GM12872 (cell line): ENCODE results near the gene PCNT.

Experiments
- TF ChIP-seq, protein P1 (sequence below): IDR thresholded peaks from 3 replicates; pipeline ENCODE4 v1.5.1; 2011; ENCODE audit warnings: low read depth, mild to moderate bottlenecking, low read length, moderate library complexity; ENCODE audit not compliant: insufficient read depth

PCNT gene

GRCh38 chr21:46428987-46429710, 105.2 kb downstream of the PCNT start:
- TF ChIP-seq, protein P1, sequence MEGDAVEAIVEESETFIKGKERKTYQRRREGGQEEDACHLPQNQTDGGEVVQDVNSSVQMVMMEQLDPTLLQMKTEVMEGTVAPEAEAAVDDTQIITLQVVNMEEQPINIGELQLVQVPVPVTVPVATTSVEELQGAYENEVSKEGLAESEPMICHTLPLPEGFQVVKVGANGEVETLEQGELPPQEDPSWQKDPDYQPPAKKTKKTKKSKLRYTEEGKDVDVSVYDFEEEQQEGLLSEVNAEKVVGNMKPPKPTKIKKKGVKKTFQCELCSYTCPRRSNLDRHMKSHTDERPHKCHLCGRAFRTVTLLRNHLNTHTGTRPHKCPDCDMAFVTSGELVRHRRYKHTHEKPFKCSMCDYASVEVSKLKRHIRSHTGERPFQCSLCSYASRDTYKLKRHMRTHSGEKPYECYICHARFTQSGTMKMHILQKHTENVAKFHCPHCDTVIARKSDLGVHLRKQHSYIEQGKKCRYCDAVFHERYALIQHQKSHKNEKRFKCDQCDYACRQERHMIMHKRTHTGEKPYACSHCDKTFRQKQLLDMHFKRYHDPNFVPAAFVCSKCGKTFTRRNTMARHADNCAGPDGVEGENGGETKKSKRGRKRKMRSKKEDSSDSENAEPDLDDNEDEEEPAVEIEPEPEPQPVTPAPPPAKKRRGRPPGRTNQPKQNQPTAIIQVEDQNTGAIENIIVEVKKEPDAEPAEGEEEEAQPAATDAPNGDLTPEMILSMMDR = no peak

GRCh38 chr21:46429754-46430681, 106.1 kb downstream of the PCNT start:
- TF ChIP-seq, protein P1 = no peak

DNA sequence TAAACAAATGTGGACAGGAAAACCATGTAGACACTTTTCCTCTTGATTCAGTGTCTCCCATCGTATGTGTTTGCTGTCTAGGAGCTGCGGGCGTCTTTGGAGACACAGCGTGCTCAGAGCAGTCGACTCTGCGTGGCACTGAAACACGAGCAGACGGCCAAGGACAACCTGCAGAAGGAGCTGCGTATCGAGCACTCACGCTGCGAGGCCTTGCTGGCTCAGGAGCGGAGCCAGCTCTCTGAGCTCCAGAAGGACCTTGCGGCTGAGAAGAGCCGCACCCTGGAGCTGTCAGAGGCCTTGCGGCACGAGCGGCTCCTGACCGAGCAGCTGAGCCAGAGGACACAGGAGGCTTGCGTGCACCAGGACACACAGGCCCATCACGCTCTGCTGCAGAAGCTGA, 107.5 kb downstream of the PCNT start:
- TF ChIP-seq, protein P1 = no peak

DNA sequence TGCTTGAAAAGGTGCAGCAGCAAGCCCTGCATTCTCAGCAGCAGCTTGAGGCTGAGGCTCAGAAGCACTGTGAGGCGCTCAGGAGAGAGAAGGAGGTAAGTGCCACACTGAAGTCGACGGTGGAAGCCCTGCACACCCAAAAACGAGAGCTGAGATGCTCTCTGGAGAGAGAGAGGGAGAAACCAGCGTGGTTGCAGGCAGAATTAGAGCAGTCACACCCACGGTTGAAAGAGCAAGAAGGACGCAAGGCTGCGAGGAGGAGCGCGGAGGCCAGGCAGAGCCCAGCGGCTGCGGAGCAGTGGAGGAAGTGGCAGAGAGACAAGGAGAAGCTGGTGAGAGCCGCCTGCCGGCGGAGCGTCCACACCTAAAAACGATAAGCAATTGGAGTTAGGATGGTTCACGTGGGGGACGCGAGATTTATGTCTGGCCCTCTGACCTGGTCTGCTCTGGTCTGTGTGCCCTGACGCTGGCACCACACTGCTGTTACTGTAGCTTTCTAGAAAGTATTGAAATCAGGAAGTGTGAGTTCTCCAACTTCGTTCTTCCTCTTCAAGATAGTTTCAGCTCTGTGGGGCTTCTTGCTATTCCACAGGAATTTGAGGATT, 108.0 kb downstream of the PCNT start:
- TF ChIP-seq, protein P1 = no peak

GRCh38 chr21:46434322-46434958, 110.5 kb downstream of the PCNT start:
- TF ChIP-seq, protein P1 = no peak

- TF ChIP-seq, protein P1 = no peak
Measured at GRCh38 chr21:46435786-46436227, 111.9 kb downstream of the PCNT start.
